K562 (cell line): ENCODE data around the gene EPS8L1. TPM values are rescaled to one million over a fixed set of nuclear protein-coding genes. Genes with fewer than 3 reads are reported as not detected.

Experiments
- ATAC-seq: fragments of 200-7000 bp; cut with Tn5 transposase; 3 replicates; pipeline ENCODE4 v1.9.1; 2020; ENCODE audit warnings: moderate library complexity
- BruUV-seq: library from RNA; stranded (reverse); fragments of 400-500 nt; replicated peaks from 2 replicates; lab custom pipeline; 2021; lab: Mats Ljungman, UMichigan
- CTCF ChIA-PET: fragments of 300-600 bp; formaldehyde crosslinking; extraction: SDS; loops from one replicate; lab custom pipeline; 2021; ENCODE audit warnings: low intra/inter-chr PET ratio; lab: Yijun Ruan, JAX
- POLR2A ChIA-PET: fragments of 300-600, 350-650 bp; sonication (Branson Sonifier 250); formaldehyde crosslinking; extraction: SDS; loops from one replicate; lab custom pipeline; 2021; ENCODE audit warnings: antibody characterized with exemption, inconsistent platforms; lab: Yijun Ruan, JAX
- DNase-seq, 4 experiments: peaks; one replicate each; pipeline versions ENCODE4 v3.0.0 to v3.0.0-alpha.2; 2011 to 2018; ENCODE audit warnings: low spot score in 3 of 4, mixed read lengths in 3 of 4; ENCODE audit errors: extremely low read depth in 1 of 4
- FAIRE-seq: peaks from 2 replicates; lab custom pipeline; 2011; peaks lifted over from hg19 to GRCh38; lab: Jason Lieb, UNC
- H2AFZ ChIP-seq: 2 replicates; pipeline ENCODE4 v1.6.0; 2011; ENCODE audit warnings: low read depth, low read length, control low read depth, inconsistent platforms
- H3K27ac ChIP-seq: fragments of 200-600 bp; 3 replicates; pipeline ENCODE4 v1.8.0; 2011; ENCODE audit warnings: low read depth, mild to moderate bottlenecking, control low read depth, inconsistent platforms, low read length, moderate library complexity, mixed read lengths; ENCODE audit errors: extremely low read depth
- H3K27me3 ChIP-seq, 2 experiments: fragments of 300-600 bp in 1 of 2; 2 replicates in 1 of 2; 3 replicates in 1 of 2; pipeline versions ENCODE4 v1.6.0 to v1.8.0; 2011; ENCODE audit warnings: inconsistent platforms in 2 of 2, low read length in 2 of 2, mild to moderate bottlenecking in 1 of 2, mixed read lengths in 1 of 2, moderate library complexity in 1 of 2; ENCODE audit not compliant: control insufficient read depth in 2 of 2, insufficient read depth in 2 of 2
- H3K36me3 ChIP-seq: fragments of 300-600 bp; 3 replicates; pipeline ENCODE4 v1.8.0; 2011; ENCODE audit warnings: mild to moderate bottlenecking, low read length, inconsistent platforms; ENCODE audit not compliant: control insufficient read depth, insufficient read depth
- H3K4me1 ChIP-seq, 2 experiments: fragments of 200-600 bp in 1 of 2; replicated peaks in 1 of 2; 2 replicates in 1 of 2; 3 replicates in 1 of 2; pipeline versions ENCODE4 v1.5.1 to v1.8.0; 2011; ENCODE audit warnings: inconsistent platforms in 2 of 2, low read length in 2 of 2, mild to moderate bottlenecking in 1 of 2, mixed read lengths in 1 of 2, moderate library complexity in 1 of 2; ENCODE audit not compliant: control insufficient read depth in 2 of 2, insufficient read depth in 2 of 2
- H3K4me2 ChIP-seq: 2 replicates; pipeline ENCODE4 v1.6.1; 2011; ENCODE audit warnings: low read length, control low read depth, inconsistent platforms, mixed read lengths; ENCODE audit not compliant: insufficient read depth
- H3K4me3 ChIP-seq: fragments of 200-600 bp; sonication (generic), shearing (Covaris generic); 2 replicates; pipeline ENCODE4 v1.5.1; 2016; ENCODE audit warnings: control low read depth, inconsistent platforms
- H3K79me2 ChIP-seq: fragments of 200-600 bp; 3 replicates; pipeline ENCODE4 v1.8.0; 2011; ENCODE audit warnings: low read length, inconsistent platforms; ENCODE audit not compliant: control insufficient read depth, insufficient read depth
- H3K9ac ChIP-seq, 2 experiments: 2 replicates each; pipeline versions ENCODE4 v1.6.0 to v1.6.1; 2011; ENCODE audit warnings: low read depth in 2 of 2, low read length in 2 of 2, control low read depth in 1 of 2, inconsistent platforms in 1 of 2, mild to moderate bottlenecking in 1 of 2, mixed read lengths in 1 of 2; ENCODE audit not compliant: insufficient read depth in 1 of 2
- H3K9me1 ChIP-seq: one replicate; pipeline ENCODE4 v1.6.0; 2011; ENCODE audit warnings: inconsistent platforms, mild to moderate bottlenecking, low read length, moderate library complexity; ENCODE audit not compliant: control insufficient read depth, insufficient read depth
- H3K9me3 ChIP-seq: replicated peaks from 2 replicates; pipeline ENCODE4 v1.5.1; 2011; ENCODE audit warnings: low read depth, low read length, inconsistent platforms; ENCODE audit not compliant: control insufficient read depth, insufficient read depth
- H4K20me1 ChIP-seq: replicated peaks from 2 replicates; pipeline ENCODE4 v1.6.1; 2011; ENCODE audit warnings: low read length, inconsistent platforms, mixed read lengths; ENCODE audit not compliant: control insufficient read depth, insufficient read depth
- DPF2 ChIP-seq: fragments of 450-650 bp; IDR thresholded peaks from 2 replicates; pipeline ENCODE4 v1.6.1; 2016
- MYC ChIP-seq, 2 experiments: fragments of 250-450 bp in 1 of 2; sonication (Bioruptor Pico) in 1 of 2; IDR thresholded peaks; 2 replicates each; pipeline versions ENCODE4 v1.5.1 to v1.6.1; 2012 to 2021; ENCODE audit warnings: low read depth in 2 of 2, borderline replicate concordance in 1 of 2, improper control_type of control experiment in 1 of 2, low read length in 1 of 2, mild to moderate bottlenecking in 1 of 2, moderate library complexity in 1 of 2
- WGBS: fragments of 100-300 bp; shearing (Covaris generic); methylation state at CpG from one replicate; pipeline ENCODE4 v1.1.6; 2016; ENCODE audit warnings: low coverage, mixed read lengths; ENCODE audit not compliant: insufficient coverage; ENCODE audit errors: missing lambda C conversion rate; 5-methylcytosine and 5-hydroxymethylcytosine counted together
- in situ Hi-C: fragments of 300-500 bp; cut with MboI; formaldehyde crosslinking; loops from 4 replicates; pipeline ENCODE4 v1.15.0; 2018; ENCODE audit warnings: inconsistent platforms, mixed read lengths
- intact Hi-C: fragments of 100-400 bp; cut with micrococcal nuclease; formaldehyde crosslinking; loops from 2 replicates; pipeline ENCODE4 v1.14.2; 2022
- polyA plus RNA-seq, 8 experiments: library from polyadenylated mRNA; depleted of rRNA in 4 of 8; stranded (reverse) in 5 of 8; unstranded in 3 of 8; fragments of >200 nt; fragmentation: Nextera tagmentation in 2 of 8; fragmentation: Illumina TruSeq in 1 of 8; extraction: Ambion mirVana in 2 of 8; extraction: Trizol in 1 of 8; gene quantifications; 2 replicates each; pipeline versions ENCODE4 v1.2.1 to v1.2.3, GENCODE V29; 2011 to 2014; ENCODE audit warnings: inconsistent platforms in 1 of 8, missing spikeins in 1 of 8
- total RNA-seq, 7 experiments: library from RNA; depleted of rRNA in 6 of 7; stranded (reverse); fragments of >200 nt in 6 of 7; fragmentation: Illumina TruSeq in 2 of 7; extraction: Trizol in 2 of 7; gene quantifications; 2 replicates each; pipeline versions ENCODE4 v1.2.1 to v1.2.3, GENCODE V29; 2011 to 2021; ENCODE audit warnings: low replicate concordance in 1 of 7
- TF ChIP-seq, protein P1 (sequence below): sonication (generic); formaldehyde crosslinking; IDR thresholded peaks from 2 replicates; pipeline ENCODE4 v1.8.0; 2022; ENCODE audit warnings: missing genetic modification reagents, mild to moderate bottlenecking, moderate library complexity, borderline replicate concordance
- TF ChIP-seq, protein P2 (sequence below): fragments of 250-450 bp; sonication (Bioruptor Pico); IDR thresholded peaks from 2 replicates; pipeline ENCODE4 v1.6.1; 2021; ENCODE audit warnings: mild to moderate bottlenecking
- TF ChIP-seq, protein P3 (sequence below): sonication (generic); formaldehyde crosslinking; IDR thresholded peaks from 2 replicates; pipeline ENCODE4 v1.8.1; 2023; ENCODE audit warnings: mild to moderate bottlenecking, missing genetic modification reagents
- TF ChIP-seq, protein P4 (sequence below): fragments of 250-450 bp; sonication (Bioruptor Pico); IDR thresholded peaks from 2 replicates; pipeline ENCODE4 v1.4.0; 2020; ENCODE audit warnings: mild to moderate bottlenecking, moderate library complexity, borderline replicate concordance

The EPS8L1 gene
- total and polyA plus RNA-seq, 9 of the 15 experiments (the other 6 are each of a cell fraction or from before 2014, with no cell fraction given), result 0.35 to 22.1 (median 11.9) TPM

DNA sequence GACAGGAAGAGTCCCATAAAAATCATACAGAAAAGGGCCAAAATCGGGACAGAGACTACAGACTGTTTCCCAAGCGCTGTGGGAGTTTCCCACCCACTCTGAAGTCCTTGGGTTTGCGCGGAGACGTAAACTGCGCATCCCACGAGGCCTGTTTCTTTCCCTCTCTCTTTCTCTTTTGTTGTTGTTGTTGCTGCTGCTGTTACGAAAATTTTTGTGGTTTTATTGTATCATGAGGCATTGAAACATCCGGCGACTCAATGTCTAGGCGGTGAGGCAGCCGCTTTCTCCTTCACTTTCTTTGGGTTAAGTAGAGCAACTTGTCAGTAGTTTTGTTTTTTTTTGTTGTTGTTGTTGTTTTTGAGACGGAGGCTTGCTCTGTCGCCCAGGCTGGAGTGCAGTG is 43.4 kb downstream of the EPS8L1 start (continued):
- TF ChIP-seq, protein P1, sequence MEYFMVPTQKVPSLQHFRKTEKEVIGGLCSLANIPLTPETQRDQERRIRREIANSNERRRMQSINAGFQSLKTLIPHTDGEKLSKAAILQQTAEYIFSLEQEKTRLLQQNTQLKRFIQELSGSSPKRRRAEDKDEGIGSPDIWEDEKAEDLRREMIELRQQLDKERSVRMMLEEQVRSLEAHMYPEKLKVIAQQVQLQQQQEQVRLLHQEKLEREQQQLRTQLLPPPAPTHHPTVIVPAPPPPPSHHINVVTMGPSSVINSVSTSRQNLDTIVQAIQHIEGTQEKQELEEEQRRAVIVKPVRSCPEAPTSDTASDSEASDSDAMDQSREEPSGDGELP (CRISPR knock-in tag), result no peak
- TF ChIP-seq, protein P2, sequence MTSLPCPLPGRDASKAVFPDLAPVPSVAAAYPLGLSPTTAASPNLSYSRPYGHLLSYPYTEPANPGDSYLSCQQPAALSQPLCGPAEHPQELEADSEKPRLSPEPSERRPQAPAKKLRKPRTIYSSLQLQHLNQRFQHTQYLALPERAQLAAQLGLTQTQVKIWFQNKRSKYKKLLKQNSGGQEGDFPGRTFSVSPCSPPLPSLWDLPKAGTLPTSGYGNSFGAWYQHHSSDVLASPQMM, result no peak
- no peak for TF ChIP-seq DPF2
- no peak for TF ChIP-seq MYC (IDR thresholded peaks at IDR 0.05; ENCODE audit: low read depth, low read length)
- no peak for TF ChIP-seq MYC (CRISPR knock-in tag; IDR thresholded peaks at IDR 0.05; ENCODE audit: borderline replicate concordance, low read depth)

DNA sequence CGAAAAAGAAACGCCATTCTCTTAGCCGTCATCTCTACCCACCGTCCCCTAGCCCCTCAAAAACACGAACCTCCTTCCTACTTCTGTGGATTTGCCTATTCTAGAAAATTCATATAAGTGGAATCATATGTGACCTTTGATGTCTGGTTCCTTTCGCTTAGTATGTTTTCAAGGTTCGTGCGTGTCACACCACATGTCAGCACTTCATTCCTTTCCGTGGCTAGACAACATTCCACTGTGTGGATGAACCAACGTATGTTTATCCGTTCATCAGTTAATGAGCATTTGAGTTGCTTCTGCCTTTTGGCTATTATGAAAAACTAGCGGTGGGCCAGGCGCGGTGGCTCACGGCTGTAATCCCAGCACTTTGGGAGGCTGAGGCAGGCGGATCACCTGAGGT is 55.8 kb downstream of the EPS8L1 start:
- ChIA-PET CTCF (no interaction called here), POLR2A (interaction anchor here (0.7 kb wide), 1 partner anchor 13 kb away, joined by 4 read pairs; no protein-coding TSS in a partner anchor)
- TF ChIP-seq, protein P3, sequence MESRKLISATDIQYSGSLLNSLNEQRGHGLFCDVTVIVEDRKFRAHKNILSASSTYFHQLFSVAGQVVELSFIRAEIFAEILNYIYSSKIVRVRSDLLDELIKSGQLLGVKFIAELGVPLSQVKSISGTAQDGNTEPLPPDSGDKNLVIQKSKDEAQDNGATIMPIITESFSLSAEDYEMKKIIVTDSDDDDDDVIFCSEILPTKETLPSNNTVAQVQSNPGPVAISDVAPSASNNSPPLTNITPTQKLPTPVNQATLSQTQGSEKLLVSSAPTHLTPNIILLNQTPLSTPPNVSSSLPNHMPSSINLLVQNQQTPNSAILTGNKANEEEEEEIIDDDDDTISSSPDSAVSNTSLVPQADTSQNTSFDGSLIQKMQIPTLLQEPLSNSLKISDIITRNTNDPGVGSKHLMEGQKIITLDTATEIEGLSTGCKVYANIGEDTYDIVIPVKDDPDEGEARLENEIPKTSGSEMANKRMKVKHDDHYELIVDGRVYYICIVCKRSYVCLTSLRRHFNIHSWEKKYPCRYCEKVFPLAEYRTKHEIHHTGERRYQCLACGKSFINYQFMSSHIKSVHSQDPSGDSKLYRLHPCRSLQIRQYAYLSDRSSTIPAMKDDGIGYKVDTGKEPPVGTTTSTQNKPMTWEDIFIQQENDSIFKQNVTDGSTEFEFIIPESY (CRISPR knock-in tag), result peak; percentile 41; the same call in 1 of the 2 replicates
- TF ChIP-seq, protein P4, sequence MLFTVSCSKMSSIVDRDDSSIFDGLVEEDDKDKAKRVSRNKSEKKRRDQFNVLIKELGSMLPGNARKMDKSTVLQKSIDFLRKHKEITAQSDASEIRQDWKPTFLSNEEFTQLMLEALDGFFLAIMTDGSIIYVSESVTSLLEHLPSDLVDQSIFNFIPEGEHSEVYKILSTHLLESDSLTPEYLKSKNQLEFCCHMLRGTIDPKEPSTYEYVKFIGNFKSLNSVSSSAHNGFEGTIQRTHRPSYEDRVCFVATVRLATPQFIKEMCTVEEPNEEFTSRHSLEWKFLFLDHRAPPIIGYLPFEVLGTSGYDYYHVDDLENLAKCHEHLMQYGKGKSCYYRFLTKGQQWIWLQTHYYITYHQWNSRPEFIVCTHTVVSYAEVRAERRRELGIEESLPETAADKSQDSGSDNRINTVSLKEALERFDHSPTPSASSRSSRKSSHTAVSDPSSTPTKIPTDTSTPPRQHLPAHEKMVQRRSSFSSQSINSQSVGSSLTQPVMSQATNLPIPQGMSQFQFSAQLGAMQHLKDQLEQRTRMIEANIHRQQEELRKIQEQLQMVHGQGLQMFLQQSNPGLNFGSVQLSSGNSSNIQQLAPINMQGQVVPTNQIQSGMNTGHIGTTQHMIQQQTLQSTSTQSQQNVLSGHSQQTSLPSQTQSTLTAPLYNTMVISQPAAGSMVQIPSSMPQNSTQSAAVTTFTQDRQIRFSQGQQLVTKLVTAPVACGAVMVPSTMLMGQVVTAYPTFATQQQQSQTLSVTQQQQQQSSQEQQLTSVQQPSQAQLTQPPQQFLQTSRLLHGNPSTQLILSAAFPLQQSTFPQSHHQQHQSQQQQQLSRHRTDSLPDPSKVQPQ (CRISPR knock-in tag), result no peak
- Histone ChIP-seq H2AFZ (no peak overlapping the region), H3K36me3 (peaks cover 33% of the 10 kb centered on the region; the same call in 2 of the 3 replicates), H3K4me3 (no peak overlapping the region), H3K79me2 (no peaks in the 10 kb centered on the region), H3K9ac (no peak overlapping the region), H3K4me2 (no peak overlapping the region), H3K9me3 (no peaks in the 10 kb centered on the region), H3K4me1 (peaks cover 0 to 14% of the 10 kb centered on the region in 2 experiments; a peak in 3 of 5 replicates), H3K27me3 (no peaks in the 10 kb centered on the region), H3K27ac (no peak overlapping the region), H3K9me1 (no peaks in the 10 kb centered on the region), H4K20me1 (no peaks in the 10 kb centered on the region; the same call in 1 of the 2 replicates)
- ATAC-seq, result no peak
- intact Hi-C loops (no loop called here), in situ Hi-C loops (loop anchor here (25.0 kb wide), 1 partner anchor 506 kb away; the partner anchor contains the start of genes CCDC106, ZNF580 and ZNF581)
- no peak for DNase-seq
- FAIRE-seq, result no peak
- 88% methylated on average over 15 of the region's 16 CpGs for WGBS
- no TSS peak for BruUV-seq
